Smooth muscle cell (in vitro differentiated cells): Measurements from ENCODE around the gene FAM234A. TPM values are rescaled to one million over a fixed set of nuclear protein-coding genes. Genes with fewer than 3 reads are reported as not detected.

Experiments
- DNase-seq: peaks from one replicate; lab custom pipeline; 2025; ENCODE audit not compliant: unreplicated experiment; lab: John Stamatoyannopoulos, UW
- H2AFZ ChIP-seq: fragments of 200-600 bp; sonication (generic); 2 replicates; pipeline ENCODE4 v1.6.0; 2016; ENCODE audit warnings: antibody characterized with exemption, low read depth, mild to moderate bottlenecking
- H3F3A ChIP-seq: fragments of 200-600 bp; sonication (generic); 2 replicates; pipeline ENCODE4 v1.6.0; 2017; ENCODE audit warnings: antibody characterized with exemption, low read depth
- H3K27ac ChIP-seq: fragments of 200-600 bp; sonication (generic); 2 replicates; pipeline ENCODE4 v1.5.1; 2016; ENCODE audit warnings: low read depth, mild to moderate bottlenecking
- H3K27me3 ChIP-seq: fragments of 200-600 bp; sonication (generic); 2 replicates; pipeline ENCODE4 v1.6.1; 2016; ENCODE audit warnings: low read depth, mild to moderate bottlenecking
- H3K36me3 ChIP-seq: fragments of 200-600 bp; sonication (generic); 2 replicates; pipeline ENCODE4 v1.5.1; 2016; ENCODE audit warnings: low read depth
- H3K4me1 ChIP-seq: fragments of 200-600 bp; sonication (generic); 2 replicates; pipeline ENCODE4 v1.5.1; 2016; ENCODE audit warnings: low read depth
- H3K4me2 ChIP-seq: fragments of 200-600 bp; sonication (generic); 2 replicates; pipeline ENCODE4 v1.6.0; 2016; ENCODE audit warnings: mild to moderate bottlenecking
- H3K4me3 ChIP-seq: fragments of 200-600 bp; sonication (generic); 2 replicates; pipeline ENCODE4 v1.5.1; 2016; ENCODE audit warnings: mild to moderate bottlenecking
- H3K79me2 ChIP-seq: fragments of 200-600 bp; sonication (generic); 2 replicates; pipeline ENCODE4 v1.6.0; 2016; ENCODE audit warnings: low read depth, mild to moderate bottlenecking
- H3K9ac ChIP-seq: fragments of 200-600 bp; sonication (generic); 2 replicates; pipeline ENCODE4 v1.6.0; 2016; ENCODE audit warnings: low read depth
- H3K9me3 ChIP-seq: fragments of 200-600 bp; sonication (generic); replicated peaks from 2 replicates; pipeline ENCODE4 v1.5.1; 2016; ENCODE audit warnings: low read depth
- H4K20me1 ChIP-seq: fragments of 200-600 bp; sonication (generic); 2 replicates; pipeline ENCODE4 v1.6.0; 2016; ENCODE audit warnings: low read depth
- WGBS: methylation state at CpG from one replicate; pipeline ENCODE4 v1.1.7; 2016; ENCODE audit warnings: low lambda C conversion rate; 5-methylcytosine and 5-hydroxymethylcytosine counted together
- polyA plus RNA-seq: library from polyadenylated mRNA; unstranded; fragments of >200 nt; fragmentation: Nextera tagmentation; extraction: Ambion mirVana; gene quantifications from 2 replicates; pipeline ENCODE4 v1.2.1, GENCODE V29; 2016
- total RNA-seq: library from RNA; depleted of rRNA; stranded (reverse); fragments of >200 nt; gene quantifications from 2 replicates; pipeline ENCODE4 v1.2.3, GENCODE V29; 2014
- TF ChIP-seq, protein P1 (sequence below): fragments of 200-600 bp; sonication (generic); IDR thresholded peaks from 2 replicates; pipeline ENCODE4 v1.5.1; 2017; ENCODE audit warnings: borderline replicate concordance, mild to moderate bottlenecking, antibody characterized with exemption; ENCODE audit not compliant: insufficient read depth, poor library complexity, severe bottlenecking

The FAM234A gene
- total and polyA plus RNA-seq, 2 experiments from 2014 or later: 83.7 to 87.3 TPM

- 6% methylated on average over 45 of the region's 58 CpGs for WGBS
- Histone ChIP-seq H3K79me2 (no peaks in the 10 kb centered on the region), H4K20me1 (no peaks in the 10 kb centered on the region), H3K27ac (no peak overlapping the region), H3K9ac (no peak overlapping the region), H2AFZ (no peak overlapping the region), H3K4me3 (peak overlapping the region; percentile 54), H3K4me1 (peaks cover 3% of the 10 kb centered on the region), H3K27me3 (peaks cover 17% of the 10 kb centered on the region), H3K4me2 (peak overlapping the region; percentile 92), H3F3A (no peaks in the 10 kb centered on the region), H3K36me3 (no peaks in the 10 kb centered on the region), H3K9me3 (no peaks in the 10 kb centered on the region)
- TF ChIP-seq, protein P1, sequence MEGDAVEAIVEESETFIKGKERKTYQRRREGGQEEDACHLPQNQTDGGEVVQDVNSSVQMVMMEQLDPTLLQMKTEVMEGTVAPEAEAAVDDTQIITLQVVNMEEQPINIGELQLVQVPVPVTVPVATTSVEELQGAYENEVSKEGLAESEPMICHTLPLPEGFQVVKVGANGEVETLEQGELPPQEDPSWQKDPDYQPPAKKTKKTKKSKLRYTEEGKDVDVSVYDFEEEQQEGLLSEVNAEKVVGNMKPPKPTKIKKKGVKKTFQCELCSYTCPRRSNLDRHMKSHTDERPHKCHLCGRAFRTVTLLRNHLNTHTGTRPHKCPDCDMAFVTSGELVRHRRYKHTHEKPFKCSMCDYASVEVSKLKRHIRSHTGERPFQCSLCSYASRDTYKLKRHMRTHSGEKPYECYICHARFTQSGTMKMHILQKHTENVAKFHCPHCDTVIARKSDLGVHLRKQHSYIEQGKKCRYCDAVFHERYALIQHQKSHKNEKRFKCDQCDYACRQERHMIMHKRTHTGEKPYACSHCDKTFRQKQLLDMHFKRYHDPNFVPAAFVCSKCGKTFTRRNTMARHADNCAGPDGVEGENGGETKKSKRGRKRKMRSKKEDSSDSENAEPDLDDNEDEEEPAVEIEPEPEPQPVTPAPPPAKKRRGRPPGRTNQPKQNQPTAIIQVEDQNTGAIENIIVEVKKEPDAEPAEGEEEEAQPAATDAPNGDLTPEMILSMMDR: no peak
- DNase-seq: no peak
These were observed 40.5 kb downstream of the FAM234A start for GRCh38 chr16:275041-275641.

- peak within 1 kb of the TSS; percentile 54 for H3K4me3 ChIP-seq
- no peaks in the 10 kb centered on the region for H3K79me2 ChIP-seq
- 35% methylated on average over 5 of the region's 56 CpGs for WGBS
- no peaks in the 10 kb centered on the region for H3K9me3 ChIP-seq
- peak within 1 kb of the TSS; percentile 92 for H3K4me2 ChIP-seq
- DNase-seq: no peak
- no peaks in the 10 kb centered on the region for H3K36me3 ChIP-seq
- H2AFZ ChIP-seq: no peak within 1 kb of the TSS
- peaks cover 20% of the 10 kb centered on the region for H3K27me3 ChIP-seq
- TF ChIP-seq, protein P1: no peak
- no peaks in the 10 kb centered on the region for H3F3A ChIP-seq
- H3K9ac ChIP-seq: no peak within 1 kb of the TSS
- peaks cover 3% of the 10 kb centered on the region for H3K4me1 ChIP-seq
- H4K20me1 ChIP-seq: no peaks in the 10 kb centered on the region
- H3K27ac ChIP-seq: no peak within 1 kb of the TSS
These were observed 41.2 kb downstream of the FAM234A start, which contains the start of gene RGS11 for GRCh38 chr16:275786-276232. RGS11 (minus strand) TSS chr16:275944; CDS start chr16:275911, 33 bp downstream.

DNA sequence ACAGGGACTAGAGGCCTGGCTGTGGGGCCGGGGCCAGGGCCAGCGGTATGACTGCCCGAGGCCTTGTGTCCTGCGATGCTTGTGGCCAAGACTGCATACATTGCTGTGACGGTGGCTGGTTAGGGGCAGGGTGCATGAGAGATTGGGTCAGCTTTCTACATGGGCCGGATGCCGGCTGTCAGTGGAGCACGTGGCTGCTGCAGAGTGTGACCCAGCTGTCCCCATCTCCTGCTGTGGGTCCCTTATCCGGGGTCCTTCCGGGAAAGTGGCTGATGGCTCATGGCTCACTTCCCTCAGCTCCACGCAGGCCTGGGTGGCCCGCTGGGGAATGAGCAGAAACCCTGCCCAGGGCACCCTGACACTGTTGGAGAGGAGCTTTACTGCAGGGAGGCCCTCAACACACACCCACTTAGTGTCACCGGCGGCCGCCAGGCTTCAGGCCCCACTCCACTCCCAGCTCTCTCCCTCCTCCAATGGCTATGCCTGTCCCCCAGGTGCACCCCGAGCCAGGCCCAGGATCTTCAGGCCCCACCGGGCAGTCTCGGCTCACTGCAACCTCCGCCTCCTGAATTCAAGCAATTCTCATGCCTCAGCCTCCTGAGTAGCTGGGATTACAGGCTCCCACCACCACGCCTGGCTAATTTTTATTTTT lies 41.9 kb downstream of the FAM234A start:
- no peaks in the 10 kb centered on the region for H3K79me2 ChIP-seq
- peak overlapping the region; percentile 92 for H3K4me2 ChIP-seq
- H3K27ac ChIP-seq: no peak overlapping the region
- DNase-seq: no peak
- H3K9me3 ChIP-seq: no peaks in the 10 kb centered on the region
- H3K4me1 ChIP-seq: peaks cover 3% of the 10 kb centered on the region
- peaks cover 27% of the 10 kb centered on the region for H3K27me3 ChIP-seq
- TF ChIP-seq, protein P1: no peak
- no peak overlapping the region for H3K9ac ChIP-seq
- H4K20me1 ChIP-seq: no peaks in the 10 kb centered on the region
- no peak overlapping the region for H2AFZ ChIP-seq
- no peaks in the 10 kb centered on the region for H3F3A ChIP-seq
- WGBS: 87% methylated on average over 17 of the region's 20 CpGs
- no peak overlapping the region for H3K4me3 ChIP-seq
- no peaks in the 10 kb centered on the region for H3K36me3 ChIP-seq

GRCh38 chr16:278863-279366 lies 44.3 kb downstream of the FAM234A start:
- Histone ChIP-seq H3K9ac (no peak overlapping the region), H3K79me2 (no peaks in the 10 kb centered on the region), H3F3A (no peaks in the 10 kb centered on the region), H2AFZ (no peak overlapping the region), H3K4me2 (no peak overlapping the region), H3K9me3 (no peaks in the 10 kb centered on the region), H4K20me1 (no peaks in the 10 kb centered on the region), H3K27ac (no peak overlapping the region), H3K36me3 (no peaks in the 10 kb centered on the region), H3K4me3 (no peak overlapping the region), H3K27me3 (peaks cover 33% of the 10 kb centered on the region), H3K4me1 (peaks cover 3% of the 10 kb centered on the region)
- TF ChIP-seq, protein P1: no peak
- 74% methylated on average over 6 of the region's 6 CpGs for WGBS
- no peak for DNase-seq
